ENCODE measurements around the gene PRKCE.

- TF ChIP-seq, protein P1, sequence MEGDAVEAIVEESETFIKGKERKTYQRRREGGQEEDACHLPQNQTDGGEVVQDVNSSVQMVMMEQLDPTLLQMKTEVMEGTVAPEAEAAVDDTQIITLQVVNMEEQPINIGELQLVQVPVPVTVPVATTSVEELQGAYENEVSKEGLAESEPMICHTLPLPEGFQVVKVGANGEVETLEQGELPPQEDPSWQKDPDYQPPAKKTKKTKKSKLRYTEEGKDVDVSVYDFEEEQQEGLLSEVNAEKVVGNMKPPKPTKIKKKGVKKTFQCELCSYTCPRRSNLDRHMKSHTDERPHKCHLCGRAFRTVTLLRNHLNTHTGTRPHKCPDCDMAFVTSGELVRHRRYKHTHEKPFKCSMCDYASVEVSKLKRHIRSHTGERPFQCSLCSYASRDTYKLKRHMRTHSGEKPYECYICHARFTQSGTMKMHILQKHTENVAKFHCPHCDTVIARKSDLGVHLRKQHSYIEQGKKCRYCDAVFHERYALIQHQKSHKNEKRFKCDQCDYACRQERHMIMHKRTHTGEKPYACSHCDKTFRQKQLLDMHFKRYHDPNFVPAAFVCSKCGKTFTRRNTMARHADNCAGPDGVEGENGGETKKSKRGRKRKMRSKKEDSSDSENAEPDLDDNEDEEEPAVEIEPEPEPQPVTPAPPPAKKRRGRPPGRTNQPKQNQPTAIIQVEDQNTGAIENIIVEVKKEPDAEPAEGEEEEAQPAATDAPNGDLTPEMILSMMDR (IDR thresholded peaks at IDR 0.05): no peak
- no peak for TF ChIP-seq POLR2A (IDR thresholded peaks at IDR 0.05)
- TF ChIP-seq POLR2AphosphoS5 (IDR thresholded peaks at IDR 0.05): no peak
Observed at GRCh38 chr2:46210063-46210462, 558.6 kb downstream of the PRKCE start.

Measured in sigmoid colon (tissue), 4 donors.